OCI-M1 (cell line): ENCODE results near the gene GTF2I.
"Not testable (repeated sequence)": the region's sequence is repeated elsewhere in the genome, so short reads cannot be mapped to it uniquely, and the experiment has no call there.

ENCODE experiments used
- DNase-seq: peaks from one replicate; lab custom pipeline; 2025; lab: John Stamatoyannopoulos, UW

The GTF2I gene

GRCh38 chr7:74779053-74779452, 121.5 kb downstream of the GTF2I start:
- not testable (repeated sequence) for DNase-seq

DNA sequence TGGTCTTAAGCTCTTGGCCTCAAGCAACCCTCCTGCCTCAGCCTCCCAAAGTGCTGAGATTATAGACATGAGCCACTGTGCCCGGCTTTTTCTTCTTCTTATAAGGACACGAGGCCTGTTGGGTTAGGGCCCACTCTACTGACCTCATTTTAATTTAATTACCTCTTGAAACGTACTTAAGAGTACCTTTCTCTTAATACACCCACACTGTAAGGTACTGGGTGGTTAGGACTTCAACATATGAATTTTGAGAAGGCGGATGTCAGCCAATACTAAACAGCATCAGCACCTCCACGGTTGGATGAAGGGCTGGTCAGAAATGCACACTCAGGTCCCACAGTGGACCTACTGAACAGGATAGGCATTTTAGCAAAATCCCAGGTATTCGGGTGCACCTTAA, 124.2 kb downstream of the GTF2I start:
- DNase-seq: not testable (repeated sequence)

DNA sequence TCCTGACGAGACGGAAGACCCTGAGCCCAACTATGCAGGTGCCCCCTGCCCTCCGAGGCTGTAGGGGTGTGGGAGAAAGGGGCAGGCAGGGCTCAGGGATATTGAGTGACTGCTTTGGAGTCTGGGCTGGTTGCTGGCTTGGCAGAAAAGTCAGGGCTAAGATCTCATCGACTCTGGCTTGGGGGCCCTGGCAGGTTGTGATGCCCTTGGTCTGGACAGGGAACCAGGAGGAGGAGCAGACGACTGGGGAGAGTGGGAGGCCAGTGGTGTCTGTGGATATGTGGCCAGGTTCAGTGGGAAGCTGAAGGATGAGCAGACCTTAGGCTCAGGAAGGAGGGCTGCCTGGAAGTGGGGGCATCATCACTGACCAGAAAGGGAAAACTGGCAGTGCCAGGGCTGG, 126.1 kb downstream of the GTF2I start:
- DNase-seq: not testable (repeated sequence)

DNA sequence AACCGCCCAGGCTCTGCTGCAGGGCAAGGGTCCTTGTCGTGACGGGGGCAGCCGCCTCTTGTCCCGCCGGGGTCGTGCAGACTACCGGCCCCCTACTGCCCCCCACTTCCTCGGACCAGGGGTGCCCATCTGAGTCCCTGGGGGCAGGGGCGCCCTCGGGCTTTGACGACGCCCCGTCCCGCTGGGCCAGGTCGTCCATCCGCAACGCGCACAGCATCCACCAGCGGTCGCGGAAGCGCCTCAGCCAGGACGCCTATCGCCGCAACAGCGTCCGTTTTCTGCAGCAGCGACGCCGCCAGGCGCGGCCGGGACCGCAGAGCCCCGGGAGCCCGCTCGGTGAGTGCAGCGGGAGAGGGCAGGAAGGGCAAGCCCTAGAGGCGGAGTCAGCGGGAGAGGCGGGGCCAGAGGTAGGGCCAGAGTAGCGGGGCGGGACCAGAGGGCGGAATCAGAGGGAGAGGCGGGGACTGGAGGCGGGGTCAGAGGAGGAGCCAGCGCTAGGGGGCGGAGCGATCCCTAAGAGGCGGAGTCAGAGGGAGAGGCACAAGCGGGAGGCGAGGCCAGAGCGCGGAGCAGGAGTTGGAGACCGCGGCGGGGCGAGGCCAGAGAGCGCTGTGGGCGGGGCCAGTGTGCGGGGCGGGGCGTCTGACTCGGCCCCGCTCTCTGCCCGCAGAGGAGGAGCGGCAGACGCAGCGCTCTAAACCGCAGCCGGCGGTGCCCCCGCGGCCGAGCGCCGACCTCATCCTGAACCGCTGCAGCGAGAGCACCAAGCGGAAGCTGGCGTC, 131.0 kb downstream of the GTF2I start:
- peak; percentile 98 for DNase-seq

- not testable (repeated sequence) for DNase-seq
Measured at GRCh38 chr7:74789200-74789736, 131.8 kb downstream of the GTF2I start.

DNA sequence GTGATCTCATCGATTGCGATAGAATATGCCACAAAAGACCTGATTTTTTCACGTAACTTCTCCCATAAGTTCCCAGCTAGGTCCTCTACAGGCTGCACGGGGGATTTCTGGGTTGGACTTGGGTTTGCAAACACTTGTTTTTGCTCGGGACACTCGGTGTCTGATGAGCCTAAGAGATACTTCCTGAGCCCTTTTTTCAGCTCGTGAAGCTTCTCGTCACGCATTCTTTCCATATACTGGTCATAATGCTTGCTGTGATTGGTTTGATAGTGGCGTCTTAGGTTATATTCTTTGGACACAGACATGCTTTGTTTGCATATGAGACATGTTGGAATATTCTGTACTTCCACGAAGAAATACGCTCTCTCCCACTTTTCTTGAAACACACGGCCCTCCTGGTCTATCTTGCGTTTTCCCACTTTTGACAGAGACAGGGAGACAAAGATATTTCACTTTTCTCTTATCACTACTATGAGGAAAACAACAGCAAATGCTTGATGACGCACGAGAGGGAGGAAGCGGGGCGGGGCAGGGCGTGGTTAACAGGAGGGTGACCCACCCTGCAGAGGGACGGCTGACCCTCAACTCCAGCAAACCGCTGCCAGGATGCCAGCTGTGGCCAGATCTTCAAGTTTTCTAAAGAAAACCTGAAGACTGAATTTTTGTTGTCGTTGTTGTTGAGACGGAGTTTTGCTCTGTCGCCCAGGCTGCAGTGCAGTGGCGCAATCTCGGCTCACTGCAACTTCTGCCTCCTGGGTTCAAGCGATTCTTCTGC, 140.5 kb downstream of the GTF2I start:
- not testable (repeated sequence) for DNase-seq

DNA sequence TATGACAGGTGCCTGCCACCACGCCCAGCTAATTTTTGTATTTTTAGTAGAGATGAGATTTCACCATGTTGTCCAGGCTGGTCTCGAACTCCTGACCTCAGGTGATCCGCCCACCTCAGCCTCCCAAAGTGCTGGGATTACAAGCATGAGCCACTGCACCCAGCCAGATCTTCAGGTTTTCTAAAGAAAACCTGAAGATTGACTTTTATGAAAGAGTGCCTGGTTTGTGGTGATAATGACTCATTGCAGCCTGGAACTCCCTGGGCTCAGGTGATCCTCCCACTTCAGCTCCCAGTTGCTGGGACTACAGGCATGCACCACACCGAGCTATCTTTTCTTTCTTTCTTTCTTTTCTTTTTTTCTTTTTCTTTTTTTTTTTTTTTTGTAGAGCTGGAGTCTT, 141.1 kb downstream of the GTF2I start:
- not testable (repeated sequence) for DNase-seq
